ENCODE results near the gene SLU7.

GRCh38 chr5:160452795-160453194 lies 33.9 kb upstream of the SLU7 start:
- TF ChIP-seq CTCF (IDR thresholded peaks at IDR 0.05; ENCODE audit: poor library complexity, severe bottlenecking) (no peak), POLR2AphosphoS5 (IDR thresholded peaks at IDR 0.05) (no peak), EZH2 (IDR thresholded peaks at IDR 0.05; ENCODE audit: borderline replicate concordance, insufficient read depth, low read length, poor library complexity, severe bottlenecking) (no peak), EP300 (conservative IDR thresholded peaks at IDR 0.05; ENCODE audit: poor library complexity, severe bottlenecking) (no peak), REST (IDR thresholded peaks at IDR 0.05; ENCODE audit: borderline replicate concordance) (no peak), RAD21 (conservative IDR thresholded peaks at IDR 0.05) (no peak), TAF1 (IDR thresholded peaks at IDR 0.05; ENCODE audit: low read depth) (no peak), MXI1 (conservative IDR thresholded peaks at IDR 0.05; ENCODE audit: poor library complexity, severe bottlenecking) (no peak), SMC3 (conservative IDR thresholded peaks at IDR 0.05; ENCODE audit: poor library complexity) (no peak)
